Measurements from ENCODE around the gene ADRB2.
A peak's percentile ranks its signal among the peaks of the same experiment; 100 is the strongest.

Gene ADRB2

DNA sequence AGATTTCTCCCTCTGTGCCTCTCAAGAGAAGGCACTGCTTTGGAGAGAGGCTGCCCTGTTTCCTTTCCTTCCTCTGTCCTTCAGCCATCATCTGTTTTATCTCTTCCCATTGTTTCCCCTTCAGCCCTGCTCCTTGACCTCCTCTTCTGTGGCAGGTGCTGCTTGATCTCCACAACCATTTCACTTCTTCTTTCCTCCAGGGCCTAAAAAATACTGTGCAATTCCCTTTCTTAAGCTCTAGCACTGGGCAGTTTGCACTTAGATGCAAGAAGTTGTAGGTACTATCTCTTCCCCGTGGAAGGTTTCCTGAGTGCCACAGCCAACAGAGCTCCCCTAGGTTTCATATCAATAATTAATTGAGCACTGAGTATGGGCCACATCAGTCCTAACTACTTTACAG is 8.8 kb upstream of the ADRB2 start:
- Histone ChIP-seq H3K27ac (no peak overlapping the region), H3K9me3 (no peaks in the 10 kb centered on the region), H3K27me3 (no peaks in the 10 kb centered on the region), H3K36me3 (no peaks in the 10 kb centered on the region), H3K4me1 (peaks cover 0 to 9% (median 0%) of the 10 kb centered on the region in 4 donors), H3K4me3 (no peak overlapping the region)
- TF ChIP-seq CTCF (IDR thresholded peaks at IDR 0.05), result no peak
- intact Hi-C loops (cut with DNase I; ENCODE audit: low total_unique reads), result no loop called here
- DNase-seq, result no peak

GRCh38 chr5:148820461-148821395 is 5.7 kb upstream of the ADRB2 start:
- intact Hi-C loops (cut with DNase I; ENCODE audit: low total_unique reads), result loop anchor here (10.0 kb wide), 1 partner anchor 86 kb away; no protein-coding TSS in a partner anchor
- H3K27ac ChIP-seq, result no peak overlapping the region
- no peaks in the 10 kb centered on the region for H3K9me3 ChIP-seq
- H3K4me3 ChIP-seq, result no peak overlapping the region
- peak; percentile 46 to 56 for TF ChIP-seq CTCF (IDR thresholded peaks at IDR 0.05)
- no peak for DNase-seq
- H3K27me3 ChIP-seq, result no peaks in the 10 kb centered on the region
- H3K36me3 ChIP-seq, result no peaks in the 10 kb centered on the region
- peaks cover 0 to 21% (median 3%) of the 10 kb centered on the region in 4 donors for H3K4me1 ChIP-seq

DNA sequence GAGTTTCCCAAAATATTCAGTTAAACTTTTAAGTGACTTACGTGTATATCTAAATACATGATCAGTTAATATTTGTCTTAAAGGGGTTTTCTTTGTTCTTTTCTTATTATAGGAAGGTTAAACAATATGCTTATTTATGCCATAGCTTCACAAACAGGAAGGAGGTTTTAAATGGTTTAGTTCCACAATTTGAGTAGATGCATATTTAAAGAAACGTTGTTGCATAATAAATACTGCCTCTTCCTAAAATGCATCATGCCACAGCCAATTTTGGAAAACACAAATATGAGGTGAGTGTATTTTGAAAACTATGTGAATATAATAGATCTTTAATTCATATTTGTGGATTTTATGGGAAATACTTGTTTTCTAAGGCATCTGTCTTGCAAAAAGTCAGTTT is 2.5 kb upstream of the ADRB2 start:
- intact Hi-C loops (cut with DNase I; ENCODE audit: low total_unique reads), result loop anchor here (10.0 kb wide), 1 partner anchor 89 kb away; no protein-coding TSS in a partner anchor
- Histone ChIP-seq H3K36me3 (no peaks in the 10 kb centered on the region), H3K4me3 (no peak overlapping the region), H3K9me3 (no peaks in the 10 kb centered on the region), H3K4me1 (peaks cover 0 to 37% (median 4%) of the 10 kb centered on the region in 4 donors), H3K27ac (no peak overlapping the region), H3K27me3 (no peaks in the 10 kb centered on the region)
- TF ChIP-seq CTCF (IDR thresholded peaks at IDR 0.05), result no peak
- no peak for DNase-seq

- DNase-seq, result no peak
- Histone ChIP-seq H3K9me3 (no peaks in the 10 kb centered on the region), H3K4me3 (peak overlapping the region; percentile 58 to 71), H3K36me3 (no peaks in the 10 kb centered on the region), H3K4me1 (peaks cover 0 to 43% (median 7%) of the 10 kb centered on the region in 4 donors), H3K27me3 (no peaks in the 10 kb centered on the region), H3K27ac (peak overlapping the region; percentile 74 to 78)
- TF ChIP-seq CTCF (IDR thresholded peaks at IDR 0.05), result no peak
- intact Hi-C loops (cut with DNase I; ENCODE audit: low total_unique reads), result loop anchor here (10.0 kb wide), 1 partner anchor 91 kb away; no protein-coding TSS in a partner anchor
Measured at GRCh38 chr5:148825716-148826052, 727 bp upstream of the ADRB2 start.

GRCh38 chr5:148826739-148827070 is 294 bp downstream of the ADRB2 start:
- Histone ChIP-seq H3K4me3 (peak overlapping the region; percentile 58 to 71), H3K36me3 (no peaks in the 10 kb centered on the region), H3K27me3 (no peaks in the 10 kb centered on the region), H3K9me3 (no peaks in the 10 kb centered on the region), H3K4me1 (peaks cover 0 to 43% (median 7%) of the 10 kb centered on the region in 4 donors), H3K27ac (peak overlapping the region; percentile 74 to 78)
- intact Hi-C loops (cut with DNase I; ENCODE audit: low total_unique reads), result loop anchor here (10.0 kb wide), 1 partner anchor 92 kb away; no protein-coding TSS in a partner anchor
- no peak for DNase-seq
- no peak for TF ChIP-seq CTCF (IDR thresholded peaks at IDR 0.05)
